GM19240 (cell line): ENCODE measurements around the gene NEK6.
A peak's percentile ranks its signal among the peaks of the same experiment; 100 is the strongest.

Experiments used
- DNase-seq: peaks from one replicate; pipeline ENCODE4 v3.0.0; 2011; ENCODE audit warnings: low spot score; ENCODE audit not compliant: insufficient read length

NEK6 gene

DNA sequence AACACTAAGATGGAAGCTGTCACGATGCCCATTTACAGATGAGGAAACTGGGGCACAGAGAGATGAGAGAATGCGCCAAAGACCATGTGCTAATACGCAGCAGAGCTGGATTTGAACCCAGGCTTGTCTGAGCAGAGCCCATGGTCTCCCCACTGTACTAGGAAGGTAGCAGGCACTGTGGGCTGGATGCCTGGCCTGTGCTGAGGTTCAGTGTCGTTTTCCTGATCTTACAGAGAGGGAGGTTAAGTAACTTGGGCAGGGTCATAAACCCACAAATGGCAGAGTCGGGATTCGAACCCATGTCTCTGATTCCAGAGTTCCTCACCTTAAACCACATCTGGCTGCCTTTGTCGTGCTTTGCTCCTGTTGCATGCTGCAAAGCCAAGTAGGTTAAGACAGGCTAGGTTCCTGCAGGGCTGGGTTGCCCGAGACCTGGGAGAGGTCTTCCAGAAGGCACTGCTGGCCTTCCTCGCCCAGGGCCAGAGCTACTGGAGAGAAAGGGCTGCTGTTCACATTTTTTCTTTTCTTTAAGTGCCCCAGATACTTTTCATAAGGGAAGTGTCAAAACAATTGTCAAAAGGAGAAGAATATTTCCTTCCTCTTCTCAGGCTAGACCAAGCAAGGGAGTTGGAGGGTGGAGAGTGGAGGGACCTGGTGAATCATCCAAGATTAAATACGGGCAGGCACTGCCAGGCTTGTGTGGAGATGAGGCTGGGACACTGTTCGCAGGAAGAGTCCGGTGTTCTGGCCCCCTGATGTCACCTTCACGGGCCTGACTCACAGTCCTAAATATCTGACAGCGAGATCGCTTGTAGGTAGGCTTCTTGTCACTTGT is 3.2 kb downstream of the NEK6 start:
- DNase-seq = no peak

DNA sequence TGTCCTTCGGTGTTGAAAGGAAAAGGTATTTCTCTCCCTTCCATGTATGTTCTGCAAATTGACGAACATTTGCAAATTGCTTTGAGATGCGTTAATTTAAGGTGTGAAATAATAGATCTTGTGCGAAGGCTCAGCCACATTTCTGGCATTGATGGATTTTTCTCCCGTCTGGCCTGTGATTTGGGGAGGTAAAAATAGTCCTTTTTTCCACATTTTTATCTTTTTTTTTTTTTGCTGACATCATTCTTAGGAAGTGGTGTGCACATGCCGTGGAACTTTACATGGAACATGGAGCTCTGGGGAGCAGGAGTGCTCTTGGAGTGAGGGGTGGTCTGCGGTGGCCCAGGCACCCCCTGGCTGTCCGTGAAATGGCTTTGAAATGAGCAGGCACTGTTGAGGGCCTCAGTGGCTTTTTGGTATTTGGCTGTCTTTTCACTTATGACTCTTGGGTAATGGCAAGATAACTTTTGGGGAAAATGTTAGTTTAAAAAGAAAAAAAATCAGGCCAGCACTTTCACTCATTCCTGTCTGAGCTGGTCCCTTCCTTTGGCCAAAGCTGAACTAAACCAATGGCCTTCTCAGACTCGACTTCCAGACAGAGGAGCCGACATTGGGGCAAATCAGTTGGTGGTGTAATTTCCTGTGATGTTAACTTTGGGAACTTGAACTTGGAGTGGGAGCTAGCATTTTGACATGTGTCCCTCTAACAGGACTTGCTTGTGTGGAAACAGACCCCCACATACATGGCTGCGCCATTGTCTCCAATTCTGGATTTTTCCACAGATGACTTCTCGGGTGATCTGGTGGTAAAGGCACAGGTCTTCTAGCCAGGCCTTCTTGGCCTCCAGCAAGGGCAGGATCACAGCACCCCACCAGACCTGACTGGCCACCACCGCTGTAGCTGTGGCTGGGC is 4.2 kb downstream of the NEK6 start:
- no peak for DNase-seq

DNA sequence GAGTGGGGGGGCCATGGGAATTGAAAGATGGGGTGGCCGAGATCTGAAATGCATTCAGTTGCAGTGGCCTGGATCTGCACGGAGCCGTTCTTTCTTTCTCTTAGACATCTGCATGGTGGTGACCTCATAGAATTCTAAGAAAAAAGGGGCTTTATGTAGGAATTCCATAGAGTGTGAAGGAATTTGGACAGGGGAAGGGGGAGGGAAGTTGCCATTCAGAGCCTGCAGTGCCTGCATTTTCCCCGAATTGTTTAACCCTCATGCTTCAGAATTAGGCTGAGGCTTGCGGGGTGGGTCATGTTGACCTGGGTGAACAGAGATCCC is 4.9 kb downstream of the NEK6 start:
- no peak for DNase-seq

DNA sequence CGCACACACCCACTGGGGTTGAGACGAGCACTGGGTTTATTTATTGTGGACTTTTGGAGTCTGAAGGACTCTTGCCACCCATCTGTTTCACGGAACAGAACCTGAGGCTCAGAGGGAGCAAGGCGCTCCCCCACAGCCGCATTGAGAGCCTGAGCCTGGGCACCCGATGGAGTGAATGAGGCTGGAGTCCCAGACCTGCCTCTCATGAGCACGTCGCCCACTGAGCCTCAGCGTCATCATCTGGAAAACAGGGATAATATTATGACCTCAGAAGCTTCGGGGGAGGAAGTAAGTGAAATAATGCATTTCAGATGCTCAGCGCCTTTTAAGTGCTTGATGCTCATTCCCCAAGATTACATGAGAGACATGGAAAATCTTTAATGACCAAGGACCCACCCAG is 5.5 kb downstream of the NEK6 start:
- DNase-seq = no peak

DNA sequence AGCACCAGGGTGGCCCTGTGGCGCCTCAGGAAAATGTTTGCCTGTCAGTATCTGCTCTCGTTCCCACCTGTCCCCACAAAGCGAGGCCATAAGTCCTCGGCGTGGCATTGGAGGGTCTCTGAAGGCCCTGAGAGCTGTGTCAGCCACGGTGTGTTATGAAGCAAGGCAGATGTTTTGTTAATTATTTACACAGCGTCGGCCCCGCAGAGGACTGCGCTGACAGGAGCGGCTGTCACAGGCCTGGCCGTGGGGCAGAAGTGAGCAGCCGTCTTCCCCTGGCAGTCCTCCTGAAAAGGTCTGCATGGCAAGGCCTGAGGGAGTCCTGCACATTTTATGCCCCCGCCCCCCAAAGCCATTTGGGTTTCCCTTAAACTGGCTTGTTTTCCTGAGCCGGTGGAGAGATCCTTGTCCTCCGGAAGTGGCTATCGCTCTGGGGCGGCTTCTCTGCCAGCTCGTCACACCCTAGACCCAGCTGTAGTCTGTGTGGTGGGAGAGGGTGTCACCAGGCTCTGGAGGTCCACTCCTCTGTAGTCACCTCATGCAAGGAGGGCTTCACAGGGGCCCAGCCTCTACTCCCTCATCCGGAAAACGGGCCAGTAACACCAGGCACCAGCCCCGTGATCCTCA is 6.2 kb downstream of the NEK6 start:
- DNase-seq = no peak

DNA sequence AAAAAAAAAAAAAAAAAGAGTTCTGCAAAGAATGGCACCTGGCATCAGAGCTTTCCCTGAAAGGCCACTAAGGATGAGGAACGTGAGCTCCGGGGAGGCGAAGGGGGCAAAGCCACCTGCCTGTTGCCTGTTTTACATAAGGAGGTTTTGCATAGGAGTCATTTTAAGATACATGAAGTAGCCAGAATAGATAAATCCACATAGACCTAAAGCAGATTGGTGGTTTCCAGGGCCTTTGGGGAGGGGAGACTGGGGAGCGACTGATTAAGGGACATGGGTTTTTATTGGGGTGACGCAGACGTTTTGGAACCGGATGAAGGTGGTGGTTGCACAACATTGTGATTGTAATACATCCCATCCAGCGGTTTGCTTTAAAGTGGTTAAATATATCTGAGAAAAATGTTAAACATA is 7.1 kb downstream of the NEK6 start:
- peak; percentile 33 for DNase-seq

DNA sequence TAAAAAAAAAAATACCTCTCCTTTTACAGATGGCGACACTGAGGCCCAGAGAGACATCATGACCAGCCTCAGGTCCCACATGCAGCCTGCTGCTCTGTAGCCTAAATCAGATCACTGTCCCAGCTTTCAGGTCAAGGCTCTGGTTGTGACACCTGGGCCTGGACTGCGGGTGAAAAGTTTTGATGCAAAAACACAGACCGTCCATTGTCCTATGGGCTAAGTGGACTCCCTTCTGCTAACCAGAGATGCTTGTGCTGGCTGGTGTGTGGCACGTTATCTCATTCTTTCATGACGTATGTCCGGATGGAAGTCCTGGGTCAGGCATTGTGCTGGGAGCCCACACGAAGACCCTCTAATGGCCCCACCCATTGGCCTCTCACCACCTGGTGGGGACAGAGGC is 7.8 kb downstream of the NEK6 start:
- DNase-seq = no peak

DNA sequence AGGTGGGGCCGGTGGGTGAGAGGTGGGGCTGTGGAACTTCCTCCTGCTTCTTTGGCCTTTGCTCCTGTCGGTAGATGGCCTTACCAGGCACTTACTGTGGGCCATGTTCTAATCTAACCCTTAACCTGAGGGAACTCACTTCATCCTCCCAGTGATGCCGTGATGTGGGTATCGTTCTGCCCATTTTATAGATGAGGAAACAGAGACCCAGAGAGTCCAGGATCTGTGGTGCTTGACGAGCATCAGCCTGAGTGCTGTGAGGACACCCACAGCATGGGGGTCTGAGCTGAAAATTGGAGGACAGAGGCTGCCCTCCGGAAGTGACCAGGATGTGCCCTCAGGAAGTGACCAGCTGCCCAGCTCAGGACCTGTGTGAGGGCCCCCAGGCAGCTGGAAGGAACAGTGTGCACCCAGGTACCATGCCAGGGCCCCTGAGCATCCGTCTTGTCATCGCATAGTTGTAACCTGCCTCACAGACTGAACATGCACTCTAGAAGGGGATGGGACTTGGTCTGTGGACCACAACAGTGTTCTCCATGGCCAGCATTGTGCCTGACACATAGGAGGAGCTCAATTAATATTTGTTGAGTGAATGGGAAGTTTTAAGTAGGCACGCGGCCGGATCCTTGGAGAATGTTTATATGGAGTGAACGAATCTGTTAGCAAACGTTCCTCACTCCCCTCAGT is 8.5 kb downstream of the NEK6 start:
- no peak for DNase-seq

DNA sequence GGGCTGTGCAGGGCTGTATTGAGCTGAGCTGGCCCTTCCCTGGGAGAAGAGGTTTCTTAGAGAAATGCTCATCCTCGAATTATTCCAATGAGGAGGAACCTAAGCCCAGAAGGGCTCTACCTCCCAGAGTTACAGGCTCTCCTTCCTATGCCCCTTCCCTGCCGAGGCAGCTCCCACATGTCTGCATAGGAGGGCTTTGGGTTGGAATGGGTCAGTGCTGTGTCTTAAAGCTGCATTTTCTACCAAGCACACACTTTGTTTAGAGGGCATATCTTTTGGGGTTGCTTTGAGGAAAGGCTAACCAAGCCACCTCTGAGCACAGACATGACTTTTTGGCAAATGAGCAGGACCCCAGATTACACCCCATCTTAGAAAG is 9.1 kb downstream of the NEK6 start:
- DNase-seq = no peak

DNA sequence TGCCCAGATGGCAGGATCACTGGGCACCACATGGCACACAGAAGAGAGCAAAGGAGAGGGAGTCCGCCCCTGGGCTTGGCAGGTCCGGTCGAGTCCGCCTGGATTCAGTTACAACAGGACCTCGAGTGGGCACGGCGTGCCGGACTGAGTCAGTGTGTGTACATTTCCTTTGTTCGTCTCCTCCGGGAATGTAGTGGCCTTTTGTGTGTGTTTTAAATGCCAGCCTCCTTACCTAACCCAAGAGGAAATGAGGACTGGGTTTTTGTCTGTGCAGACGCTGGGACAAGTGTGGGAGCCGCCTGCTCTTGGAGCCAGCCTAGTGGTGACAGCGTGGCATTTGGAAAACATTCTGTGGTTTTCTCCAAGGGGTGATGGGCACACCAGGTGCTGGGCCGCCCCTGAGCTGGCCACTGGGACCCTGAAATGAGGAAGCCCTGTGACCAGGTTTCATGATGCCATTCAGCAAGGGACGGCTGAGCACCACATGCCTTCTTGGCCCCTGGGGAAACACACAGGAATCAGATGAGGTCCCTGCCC is 9.6 kb downstream of the NEK6 start:
- no peak for DNase-seq

DNA sequence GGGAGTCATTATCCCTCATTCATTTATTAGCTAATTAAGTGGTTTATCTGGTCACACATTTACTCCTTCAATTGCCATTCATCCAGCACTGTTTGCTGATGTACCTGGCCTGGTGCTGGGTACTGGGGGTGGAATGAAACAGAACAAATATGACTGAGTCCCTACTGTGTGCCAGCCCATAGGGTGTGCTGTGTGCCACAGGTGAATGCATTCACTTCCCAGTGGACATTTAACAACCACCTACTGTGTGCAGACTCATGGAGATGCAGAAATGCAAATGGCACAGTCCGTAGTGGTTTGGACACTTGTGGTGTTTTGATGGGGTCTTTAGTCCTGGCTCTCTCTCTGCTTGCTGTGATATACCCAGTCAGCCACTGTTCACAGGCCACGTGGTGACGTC is 10.5 kb downstream of the NEK6 start:
- no peak for DNase-seq

DNA sequence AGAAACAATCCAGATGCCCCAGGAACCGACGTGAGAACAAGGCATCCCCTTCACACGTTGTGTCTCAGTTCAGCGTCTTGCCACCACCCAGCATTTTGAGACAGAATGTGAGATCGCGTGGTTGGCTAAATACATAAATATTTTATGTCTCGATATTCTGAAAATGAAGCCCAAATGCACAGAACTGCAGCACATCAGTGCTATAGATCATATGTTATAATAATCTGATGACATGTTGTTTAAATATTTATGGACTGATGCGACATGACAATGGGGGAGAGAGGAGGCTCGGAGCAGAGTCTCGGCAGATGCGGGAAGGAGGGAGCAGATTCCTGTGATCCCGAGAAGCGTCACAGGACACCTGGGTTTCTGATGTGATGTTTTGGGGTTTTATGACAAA is 10.9 kb downstream of the NEK6 start:
- no peak for DNase-seq

DNA sequence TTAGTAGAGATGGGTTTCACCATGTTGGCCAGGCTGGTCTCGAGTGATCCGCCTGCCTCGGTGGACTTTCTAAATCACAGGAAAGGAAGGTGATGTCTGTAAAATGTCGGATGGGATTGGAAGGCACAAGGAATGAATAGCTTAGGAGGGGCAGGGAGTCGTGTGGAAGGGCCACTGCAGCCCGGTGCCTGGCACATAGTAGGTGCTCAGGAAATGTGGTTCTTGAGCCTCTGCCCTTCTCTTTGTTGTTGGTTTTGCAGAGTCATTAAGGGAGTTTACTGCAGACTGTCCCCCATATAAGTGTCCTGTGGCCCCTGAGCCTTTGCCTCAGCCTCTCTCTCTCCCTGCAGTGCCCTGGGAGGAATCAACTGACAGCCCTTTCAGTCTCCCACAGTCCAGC is 11.8 kb downstream of the NEK6 start:
- no peak for DNase-seq

DNA sequence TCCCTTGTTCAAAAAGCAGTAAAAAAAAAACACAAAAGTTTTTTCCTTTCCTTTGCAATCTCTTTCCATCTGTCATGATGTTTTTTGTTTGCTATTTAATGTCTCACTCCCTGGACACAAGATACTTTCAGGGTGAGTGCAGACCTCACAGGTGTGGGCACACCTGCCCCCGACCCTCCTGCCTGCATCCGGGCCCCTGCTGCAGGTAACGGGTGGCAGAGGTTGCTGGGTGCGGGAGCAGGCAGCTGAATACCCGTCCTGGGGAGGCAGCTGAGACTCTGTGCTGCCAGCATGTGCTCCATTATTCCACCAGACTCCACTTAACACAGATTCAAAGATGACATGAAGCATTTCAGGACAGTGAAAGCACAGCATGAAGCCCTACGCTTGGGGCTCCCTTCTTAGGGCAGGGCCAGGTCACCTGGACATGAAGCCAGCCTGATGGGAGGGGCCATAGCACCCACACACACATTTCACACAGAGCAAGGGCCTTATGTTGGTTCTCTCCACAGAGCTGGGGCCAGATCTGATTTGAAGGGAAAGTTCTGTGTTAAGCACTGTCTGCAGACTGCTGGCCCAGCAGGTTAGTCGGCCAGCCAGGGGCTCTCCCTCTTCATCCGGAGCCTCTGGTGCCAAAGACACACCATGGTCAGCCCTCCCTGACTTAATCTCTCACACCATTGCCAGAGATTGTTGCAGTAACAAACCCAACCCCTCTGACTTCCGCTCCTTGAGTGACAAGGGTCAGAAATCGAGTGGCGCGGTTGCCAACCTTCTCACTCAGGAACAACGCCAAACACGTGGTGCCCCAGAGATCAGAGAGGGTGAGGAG is 13.0 kb downstream of the NEK6 start:
- no peak for DNase-seq

DNA sequence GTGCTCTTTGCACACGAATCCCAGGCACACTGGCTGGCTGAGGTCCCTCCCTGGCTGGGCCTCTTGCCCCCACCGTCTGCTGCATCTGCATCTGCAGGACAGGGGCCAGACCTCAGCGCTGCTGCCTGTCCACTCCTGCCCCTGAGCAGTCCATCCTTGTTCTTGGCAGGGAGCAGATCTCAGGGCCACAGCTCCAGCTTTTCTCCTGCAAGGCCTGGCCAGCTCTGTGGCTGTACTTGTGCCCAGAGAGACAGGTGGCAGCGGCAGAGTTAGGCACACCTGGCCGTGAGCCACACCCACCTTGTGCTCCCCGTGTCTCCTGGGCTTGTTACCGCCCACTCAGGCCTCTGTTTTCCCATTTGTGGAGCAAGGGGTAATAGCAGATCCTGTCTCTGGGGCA is 13.9 kb downstream of the NEK6 start:
- DNase-seq = no peak

DNA sequence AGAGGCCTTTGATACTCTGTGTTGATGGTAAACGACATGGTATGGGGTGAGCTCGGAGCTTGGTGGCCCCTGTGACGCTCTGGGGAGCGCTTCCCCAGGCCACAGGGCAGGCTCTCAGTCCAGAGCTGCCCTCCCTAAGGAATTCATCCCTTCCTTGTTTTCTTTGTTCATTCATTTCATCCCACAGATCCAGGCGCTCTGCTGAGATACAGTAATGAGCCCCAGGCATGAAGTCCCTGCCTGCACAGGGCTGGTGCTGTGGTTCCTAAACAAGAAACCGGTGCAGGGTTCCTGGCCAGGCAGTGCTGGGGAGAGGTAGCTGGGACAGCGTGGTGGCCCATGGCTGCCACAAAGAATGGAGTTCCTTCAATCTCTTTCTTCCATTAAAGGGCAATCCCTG is 14.4 kb downstream of the NEK6 start:
- DNase-seq = no peak

DNA sequence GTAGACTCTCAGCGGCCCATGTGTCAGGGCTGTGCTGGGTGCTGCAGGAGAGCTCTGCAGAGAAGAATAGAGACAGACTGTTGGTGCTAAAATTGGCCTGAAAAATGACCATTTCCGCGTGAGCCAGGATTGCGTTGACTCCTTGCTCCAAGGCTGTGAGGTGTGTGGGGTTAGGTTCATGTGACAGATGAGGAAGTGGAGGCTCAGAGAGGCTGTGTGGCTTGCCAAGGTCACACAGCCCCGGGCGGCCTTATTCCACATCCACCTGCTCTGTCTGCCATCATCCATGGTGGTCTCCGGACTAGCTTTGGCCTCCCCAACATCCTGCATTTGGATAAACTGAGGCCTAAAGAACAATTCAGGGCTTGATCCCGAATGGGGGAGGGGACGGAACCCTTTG is 15.2 kb downstream of the NEK6 start:
- DNase-seq = no peak

DNA sequence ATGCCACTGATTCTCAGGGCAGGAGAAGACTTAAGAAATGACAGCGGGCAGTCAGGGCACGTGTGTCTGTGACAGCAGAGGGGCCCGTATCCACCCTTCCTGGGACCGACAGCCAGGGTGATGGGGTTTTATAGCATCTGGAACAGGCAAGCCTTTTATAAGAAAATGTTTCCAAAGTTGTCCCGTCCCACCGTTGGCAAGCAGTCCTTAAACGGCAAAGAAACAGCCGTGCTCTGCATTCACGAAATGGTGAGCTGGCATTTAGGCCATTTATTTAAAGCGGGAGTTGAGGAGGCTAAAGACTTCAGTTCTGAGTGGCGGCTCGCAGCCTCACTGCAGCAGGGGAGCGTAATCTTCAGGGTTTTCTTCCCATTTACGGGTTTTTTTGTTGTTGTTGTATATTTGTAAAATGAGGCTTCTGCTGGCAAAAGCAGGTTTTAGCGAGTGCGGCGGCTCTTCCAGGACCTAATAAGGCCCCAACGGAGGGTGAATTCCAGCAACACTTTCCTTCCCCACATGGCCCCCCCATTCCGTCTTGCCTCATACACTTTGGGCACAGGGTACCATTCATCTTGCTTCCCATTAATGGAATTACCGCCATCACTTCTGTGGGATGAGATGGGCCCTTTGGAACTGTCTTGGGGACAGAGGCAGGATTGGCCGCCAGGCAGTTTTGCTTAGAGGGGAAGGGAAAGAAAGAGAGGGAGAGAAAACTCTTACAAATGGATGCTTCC is 15.8 kb downstream of the NEK6 start:
- no peak for DNase-seq

DNA sequence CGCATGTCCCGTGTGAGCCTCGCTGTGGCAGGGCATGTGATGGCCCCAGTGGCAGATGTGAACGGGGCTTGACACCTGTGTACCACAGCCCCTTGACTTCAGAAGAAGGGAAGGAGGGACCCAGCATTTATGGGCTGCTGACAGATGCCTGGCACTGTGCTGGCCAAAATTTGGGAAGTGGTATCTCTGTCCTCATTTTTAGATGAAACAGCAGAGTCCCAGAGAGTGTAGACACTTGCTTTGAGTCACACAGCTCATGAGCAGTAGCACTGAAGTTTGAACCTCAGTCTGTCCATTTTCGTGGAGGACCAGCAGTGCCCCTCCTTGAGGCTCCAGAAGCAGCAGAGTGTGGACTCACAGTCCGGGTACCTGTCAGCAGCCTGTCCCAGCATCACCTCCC is 16.5 kb downstream of the NEK6 start:
- DNase-seq = no peak

DNA sequence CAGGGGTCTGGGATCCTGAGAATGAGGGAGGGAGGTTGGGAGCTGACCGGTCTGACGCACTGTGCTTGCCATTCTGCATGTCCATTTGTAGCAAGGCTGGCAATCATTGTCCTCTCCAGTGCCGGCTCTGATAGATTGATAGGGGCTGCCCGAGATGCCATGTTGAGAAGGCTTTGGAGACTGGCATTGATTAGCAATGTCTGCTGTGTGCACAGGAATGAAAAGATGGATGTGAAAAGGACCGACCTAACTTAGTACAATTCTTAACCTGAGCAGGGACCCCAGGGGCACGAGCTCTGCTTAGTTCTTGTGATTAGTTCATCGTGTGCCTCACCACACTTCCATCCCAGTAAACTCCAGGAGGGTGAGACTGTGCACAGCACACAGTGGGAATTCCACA is 17.0 kb downstream of the NEK6 start:
- no peak for DNase-seq
